ENCODE results near the gene ENHO. TPM values are rescaled to one million over a fixed set of nuclear protein-coding genes. Genes with fewer than 3 reads are reported as not detected.

The ENHO gene
- total and polyA plus RNA-seq, 10 of the 15 experiments (the other 5 are each of a cell fraction or from before 2014, with no cell fraction given): not detected

GRCh38 chr9:34570376-34570775, 47.6 kb upstream of the ENHO start (continued):
- no peak for TF ChIP-seq ELK1 (IDR thresholded peaks at IDR 0.05; ENCODE audit: low read depth, low read length)
- TF ChIP-seq CEBPZ (IDR thresholded peaks at IDR 0.05; ENCODE audit: low read depth, low read length): no peak
- TF ChIP-seq SREBF2 (IDR thresholded peaks at IDR 0.05; ENCODE audit: low read length): no peak

GRCh38 chr9:34568774-34569173, 46.0 kb upstream of the ENHO start:
- Histone ChIP-seq H3K4me2 (ENCODE audit: control insufficient read depth, insufficient read depth) (no peak overlapping the region), H3K4me3 (no peak overlapping the region), H3K4me1 (ENCODE audit: control insufficient read depth, insufficient read depth, low read length) (no peaks in the 10 kb centered on the region), H3K36me3 (ENCODE audit: control insufficient read depth in 2 of 2, insufficient read depth in 2 of 2, low read length in 1 of 2) (no peaks in the 10 kb centered on the region), H4K20me1 (ENCODE audit: control insufficient read depth, insufficient read depth) (0 out of 2 replicates have a peak, but pooled peaks cover 3% of the 10 kb centered on the region), H3K9me3 (replicated peaks; ENCODE audit: control insufficient read depth, insufficient read depth, low read length) (no peaks in the 10 kb centered on the region), H3K27ac (ENCODE audit: control insufficient read depth, insufficient read depth) (no peak overlapping the region), H2AFZ (ENCODE audit: control insufficient read depth, low read depth, low read length) (no peak overlapping the region), H3K27me3 (replicated peaks in 1 of 2; ENCODE audit: control insufficient read depth in 2 of 2, insufficient read depth in 2 of 2, low read length in 1 of 2) (peaks cover 6 to 9% of the 10 kb centered on the region in 2 experiments; a peak in 3 of 4 replicates), H3K79me2 (ENCODE audit: control insufficient read depth, insufficient read depth, low read length) (no peaks in the 10 kb centered on the region), H3K9ac (ENCODE audit: control insufficient read depth, insufficient read depth, low read length) (no peak overlapping the region)
- CTCF ChIA-PET: interaction anchor here (2.1 kb wide), 1 partner anchor 21 kb away, joined by 6 read pairs; no protein-coding TSS in a partner anchor
- in situ Hi-C loops (cut with MboI): no loop called here
- SMC1A ChIA-PET (ENCODE audit: uncharacterized antibody, unreplicated experiment): interaction anchor here (0.5 kb wide), 1 partner anchor 124 kb away, joined by 3 read pairs; no protein-coding TSS in a partner anchor
- intact Hi-C loops (cut with micrococcal nuclease; ENCODE audit: unreplicated experiment): no loop called here
- RAD21 ChIA-PET (ENCODE audit: unreplicated experiment): no interaction called here
- DNase-seq (ENCODE audit: low read depth, low spot score): no peak
- POLR2A ChIA-PET: no interaction called here
- no peak for FAIRE-seq
- no peak for TF ChIP-seq STAT1 (conservative IDR thresholded peaks at IDR 0.05)
- TF ChIP-seq ZNF274 (IDR thresholded peaks at IDR 0.05; ENCODE audit: insufficient read depth, insufficient read length): no peak
- TF ChIP-seq ZNF622 (IDR thresholded peaks at IDR 0.05): no peak
- TF ChIP-seq RAD21 (IDR thresholded peaks at IDR 0.05; ENCODE audit: insufficient read depth, low read depth, low read length): no peak
- no TSS peak for BruUV-seq (replicated peaks)
- ATAC-seq: no peak
- WGBS (ENCODE audit: insufficient coverage, insufficient replicate concordance, low lambda C conversion rate, missing lambda C conversion rate): 36% methylated on average over 12 of the region's 12 CpGs

All from GM12878 (cell line).